Gastroesophageal sphincter (tissue), 4 donors: ENCODE results near the gene USP38. TPM values are rescaled to one million over a fixed set of nuclear protein-coding genes. Genes with fewer than 3 reads are reported as not detected.

Experiments used
- ATAC-seq: fragments of 150-250 bp; one replicate; pipeline ENCODE4 v1.9.1; 2016; ENCODE audit warnings: mild to moderate bottlenecking, moderate library complexity
- H3K27ac ChIP-seq, 4 donors: fragments of 200-600 bp; sonication (generic) in 3 of 4; 1 replicate in 3 of 4; 2 replicates in 1 of 4; pipeline ENCODE4 v1.5.1; 2016 to 2019
- H3K27me3 ChIP-seq: fragments of 200-600 bp; sonication (generic); one replicate; pipeline ENCODE4 v1.5.1; 2019
- H3K36me3 ChIP-seq, 2 donors: fragments of 200-600 bp; sonication (generic); one replicate each; pipeline ENCODE4 v1.5.1; 2019; ENCODE audit warnings: control low read depth in 1 of 2
- H3K4me1 ChIP-seq, 3 donors: fragments of 200-600 bp; sonication (generic); 1 replicate in 2 of 3; 2 replicates in 1 of 3; pipeline ENCODE4 v1.5.1; 2016 to 2019; ENCODE audit warnings: control low read depth in 2 of 3
- H3K4me3 ChIP-seq, 2 donors: fragments of 200-600 bp; sonication (generic); one replicate each; pipeline ENCODE4 v1.5.1; 2019; ENCODE audit warnings: mild to moderate bottlenecking in 1 of 2, moderate library complexity in 1 of 2
- H3K9me3 ChIP-seq, 3 donors: fragments of 200-600 bp; sonication (generic); one replicate each; pipeline ENCODE4 v1.5.1; 2017 to 2019; ENCODE audit warnings: control low read depth in 2 of 3
- CTCF ChIP-seq, 4 experiments: fragments of 200-600 bp in 2 of 4; fragments of 450-650 bp in 2 of 4; sonication (generic) in 1 of 4; IDR thresholded peaks; one replicate each; pipeline ENCODE4 v1.5.1; 2017 to 2019; ENCODE audit warnings: antibody characterized with exemption in 4 of 4, mild to moderate bottlenecking in 2 of 4, moderate library complexity in 2 of 4
- EP300 ChIP-seq: sonication (generic); formaldehyde crosslinking; IDR thresholded peaks from one replicate; pipeline ENCODE4 v1.6.1; 2017; ENCODE audit warnings: antibody characterized with exemption, mild to moderate bottlenecking
- POLR2A ChIP-seq, 2 donors: fragments of 450-650 bp; IDR thresholded peaks; one replicate each; pipeline ENCODE4 v1.6.1; 2017; ENCODE audit warnings: antibody characterized with exemption in 2 of 2, mild to moderate bottlenecking in 2 of 2, moderate library complexity in 1 of 2
- POLR2AphosphoS5 ChIP-seq: sonication (generic); formaldehyde crosslinking; IDR thresholded peaks from one replicate; pipeline ENCODE4 v1.6.1; 2017; ENCODE audit warnings: antibody characterized with exemption
- whole genome bisulfite sequencing, 2 donors: methylation state at CpG; one replicate each; pipeline ENCODE4 v1.1.5; 2018; ENCODE audit warnings: low coverage in 1 of 2; 5-methylcytosine and 5-hydroxymethylcytosine counted together
- total RNA-seq, 4 donors: library from RNA; depleted of rRNA; stranded (reverse); fragments of >200 nt; gene quantifications; one replicate each; pipeline ENCODE4 v1.1.0, GENCODE V29; 2016

USP38 gene
- total RNA-seq, 4 donors from 2014 or later: 24.2 to 29.9 (median 26.5) TPM

DNA sequence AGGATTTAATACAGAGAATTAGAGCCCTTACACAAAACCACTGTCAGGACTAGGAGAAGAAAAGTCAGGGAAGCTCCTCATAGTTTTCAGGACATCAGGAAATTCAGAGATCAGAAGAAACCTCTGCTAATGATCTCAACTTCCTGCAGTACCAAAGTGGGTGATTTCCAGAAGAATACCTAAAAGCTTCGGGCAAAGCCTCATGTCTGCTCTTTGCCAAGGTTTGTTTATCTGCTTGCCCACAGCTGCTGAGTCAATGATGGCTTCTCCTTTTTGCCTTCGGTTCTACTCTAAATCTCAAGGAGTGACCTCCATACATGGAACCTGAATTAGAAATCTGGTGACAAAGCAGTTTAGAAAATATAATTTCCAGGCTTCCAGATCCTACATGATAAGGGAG lies 68.4 kb downstream of the USP38 start:
- Histone ChIP-seq H3K27me3 (no peaks in the 10 kb centered on the region), H3K4me3 (no peak overlapping the region), H3K4me1 (peaks cover 4 to 37% (median 7%) of the 10 kb centered on the region in 3 donors), H3K27ac (no peak overlapping the region), H3K9me3 (no peaks in the 10 kb centered on the region), H3K36me3 (no peaks in the 10 kb centered on the region)
- TF ChIP-seq POLR2A (IDR thresholded peaks at IDR 0.05): no peak
- TF ChIP-seq POLR2AphosphoS5: no peak
- no peak for TF ChIP-seq EP300
- TF ChIP-seq CTCF (IDR thresholded peaks at IDR 0.05): no peak
- no peak for ATAC-seq
- 50 to 52% methylated on average over 2 of the region's 2 CpGs for WGBS, 2 donors

GRCh38 chr4:143254491-143255226 lies 69.9 kb downstream of the USP38 start:
- TF ChIP-seq CTCF (IDR thresholded peaks at IDR 0.05) (no peak), POLR2A (IDR thresholded peaks at IDR 0.05) (no peak), POLR2AphosphoS5 (no peak), EP300 (no peak)
- H3K36me3 ChIP-seq: no peaks in the 10 kb centered on the region
- no peak for ATAC-seq
- no peak overlapping the region for H3K27ac ChIP-seq
- no peaks in the 10 kb centered on the region for H3K9me3 ChIP-seq
- peaks cover 4 to 35% (median 7%) of the 10 kb centered on the region in 3 donors for H3K4me1 ChIP-seq
- no peaks in the 10 kb centered on the region for H3K27me3 ChIP-seq
- no peak overlapping the region for H3K4me3 ChIP-seq
- 83 to 92% methylated on average over 2 to 5 of the region's 5 CpGs for WGBS, 2 donors

- ATAC-seq: no peak
- no peaks in the 10 kb centered on the region for H3K9me3 ChIP-seq
- no peaks in the 10 kb centered on the region for H3K27me3 ChIP-seq
- no peak overlapping the region for H3K4me3 ChIP-seq
- no peaks in the 10 kb centered on the region for H3K36me3 ChIP-seq
- no peak overlapping the region for H3K27ac ChIP-seq
- 60 to 75% methylated on average over 2 of the region's 2 CpGs for WGBS, 2 donors
- TF ChIP-seq CTCF (IDR thresholded peaks at IDR 0.05) (no peak), POLR2A (IDR thresholded peaks at IDR 0.05) (no peak), POLR2AphosphoS5 (no peak), EP300 (no peak)
- H3K4me1 ChIP-seq: peaks cover 0 to 17% (median 0%) of the 10 kb centered on the region in 3 donors
Observed at GRCh38 chr4:143256456-143256855, 71.7 kb downstream of the USP38 start.

GRCh38 chr4:143257356-143257755 lies 72.6 kb downstream of the USP38 start:
- H3K27ac ChIP-seq: no peak overlapping the region
- no peaks in the 10 kb centered on the region for H3K27me3 ChIP-seq
- TF ChIP-seq POLR2A (IDR thresholded peaks at IDR 0.05): no peak
- TF ChIP-seq POLR2AphosphoS5: no peak
- TF ChIP-seq CTCF (IDR thresholded peaks at IDR 0.05): no peak
- TF ChIP-seq EP300: no peak
- ATAC-seq: no peak
- H3K36me3 ChIP-seq: no peaks in the 10 kb centered on the region
- H3K4me1 ChIP-seq: peaks cover 0 to 8% (median 0%) of the 10 kb centered on the region in 3 donors
- no peaks in the 10 kb centered on the region for H3K9me3 ChIP-seq
- H3K4me3 ChIP-seq: no peak overlapping the region

- Histone ChIP-seq H3K9me3 (no peaks in the 10 kb centered on the region), H3K27me3 (no peaks in the 10 kb centered on the region), H3K36me3 (no peaks in the 10 kb centered on the region), H3K27ac (no peak overlapping the region), H3K4me1 (no peaks in the 10 kb centered on the region), H3K4me3 (no peak overlapping the region)
- no peak for ATAC-seq
- no peak for TF ChIP-seq POLR2A (IDR thresholded peaks at IDR 0.05)
- no peak for TF ChIP-seq CTCF (IDR thresholded peaks at IDR 0.05)
- TF ChIP-seq EP300: no peak
- TF ChIP-seq POLR2AphosphoS5: no peak
- WGBS, 2 donors: 85 to 90% methylated on average over 3 of the region's 3 CpGs
Observed at GRCh38 chr4:143260750-143261149, 76.0 kb downstream of the USP38 start.
